Caco-2 (cell line): ENCODE measurements around the gene TMC6. TPM values are rescaled to one million over a fixed set of nuclear protein-coding genes. Genes with fewer than 3 reads are reported as not detected.

ENCODE experiments used
- BruUV-seq: library from RNA; stranded (reverse); fragments of 400-500 nt; replicated peaks from 2 replicates; lab custom pipeline; 2021; lab: Mats Ljungman, UMichigan
- CTCF ChIA-PET: fragments of 300-600 bp; sonication (Branson Sonifier 250); formaldehyde crosslinking; loops from one replicate; lab custom pipeline; 2022; ENCODE audit warnings: antibody characterized with exemption; lab: Charles Lee
- POLR2A ChIA-PET: fragments of 300-600 bp; sonication (Branson Sonifier 250); formaldehyde crosslinking; loops from one replicate; lab custom pipeline; 2022; ENCODE audit warnings: antibody characterized with exemption; lab: Charles Lee
- DNase-seq, 2 experiments: peaks; one replicate each; pipeline versions ENCODE4 v3.0.0 to v3.0.0-alpha.2; 2020 to 2022
- H3K27me3 ChIP-seq: replicated peaks from 2 replicates; pipeline ENCODE4 v1.6.0; 2011; ENCODE audit warnings: low read length; ENCODE audit not compliant: control insufficient read depth, insufficient read depth
- H3K36me3 ChIP-seq: 2 replicates; pipeline ENCODE4 v1.5.1; 2011; ENCODE audit warnings: low read length; ENCODE audit not compliant: control insufficient read depth, insufficient read depth
- H3K4me1 ChIP-seq: fragments of 250-450 bp; sonication (Bioruptor Pico); 2 replicates; pipeline ENCODE4 v1.5.1; 2020; ENCODE audit warnings: mild to moderate bottlenecking
- H3K4me3 ChIP-seq: 2 replicates; pipeline ENCODE4 v1.5.1; 2011; ENCODE audit warnings: low read depth, mild to moderate bottlenecking, control low read depth, low read length
- H3K9me3 ChIP-seq: fragments of 250-450 bp; sonication (Bioruptor Pico); 2 replicates; pipeline ENCODE4 v1.5.1; 2020; ENCODE audit warnings: mild to moderate bottlenecking, moderate library complexity
- H3K27ac Mint-ChIP-seq: one replicate; pipeline ENCODE4 v1.8.0; 2022; ENCODE audit warnings: mixed read lengths; ENCODE audit not compliant: unreplicated experiment
- H3K27me3 Mint-ChIP-seq: one replicate; pipeline ENCODE4 v1.8.0; 2022; ENCODE audit warnings: mixed read lengths; ENCODE audit not compliant: insufficient read depth, unreplicated experiment
- H3K36me3 Mint-ChIP-seq: one replicate; pipeline ENCODE4 v1.8.0; 2022; ENCODE audit warnings: mild to moderate bottlenecking, mixed read lengths; ENCODE audit not compliant: insufficient read depth, unreplicated experiment
- H3K4me1 Mint-ChIP-seq: one replicate; pipeline ENCODE4 v1.8.0; 2022; ENCODE audit warnings: low read depth, mixed read lengths; ENCODE audit not compliant: unreplicated experiment
- H3K4me3 Mint-ChIP-seq: one replicate; pipeline ENCODE4 v1.8.0; 2022; ENCODE audit warnings: mild to moderate bottlenecking, moderate library complexity, mixed read lengths; ENCODE audit not compliant: unreplicated experiment
- H3K9me3 Mint-ChIP-seq: one replicate; pipeline ENCODE4 v1.8.0; 2022; ENCODE audit warnings: mixed read lengths; ENCODE audit not compliant: unreplicated experiment
- CTCF ChIP-seq, 2 experiments: fragments of 200-600 bp in 1 of 2; IDR thresholded peaks; 1 replicate in 1 of 2; 2 replicates in 1 of 2; pipeline versions ENCODE4 v1.5.1 to v1.8.0; 2011 to 2022; ENCODE audit warnings: antibody characterized with exemption in 1 of 2, control low read depth in 1 of 2, inconsistent platforms in 1 of 2, low read depth in 1 of 2, low read length in 1 of 2, mild to moderate bottlenecking in 1 of 2, moderate library complexity in 1 of 2; ENCODE audit not compliant: insufficient read depth in 1 of 2, severe bottlenecking in 1 of 2, unreplicated experiment in 1 of 2
- intact Hi-C: fragments of 100-400 bp; cut with micrococcal nuclease; formaldehyde crosslinking; loops from one replicate; pipeline ENCODE4 v1.10.0; 2022; ENCODE audit not compliant: unreplicated experiment
- total RNA-seq: library from RNA; stranded (reverse); gene quantifications from 2 replicates; pipeline ENCODE4 v1.2.3, GENCODE V29; 2022

TMC6 gene
- total RNA-seq, 1 experiment from 2014 or later: 77.7 TPM

DNA sequence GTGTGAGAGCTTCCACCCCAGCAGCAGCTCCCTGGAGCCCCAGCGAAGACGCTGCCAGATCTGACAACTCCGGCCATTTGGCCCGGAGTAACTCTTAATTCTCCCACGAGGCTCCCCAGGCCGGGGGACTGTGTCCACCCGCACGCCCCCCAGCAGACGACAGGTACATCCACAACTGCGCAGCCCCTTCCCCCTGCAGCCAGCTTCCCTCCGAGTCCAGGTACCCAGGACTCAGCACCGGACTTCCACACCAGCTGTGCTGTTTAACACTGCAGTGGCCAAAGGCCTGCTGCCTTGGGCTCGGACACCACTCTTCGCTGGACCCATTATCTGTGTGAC is 47.1 kb upstream of the TMC6 start:
- Mint-ChIP-seq H3K4me3 (no peak overlapping the region), H3K27me3 (no peaks in the 10 kb centered on the region), H3K4me1 (peaks cover 24% of the 10 kb centered on the region), H3K27ac (peak overlapping the region; percentile 75), H3K36me3 (peaks cover 98% of the 10 kb centered on the region), H3K9me3 (no peaks in the 10 kb centered on the region)
- ChIA-PET POLR2A (interaction anchor here (1.3 to 1.4 kb wide), 2 partner anchors 11 to 48 kb away, joined by 4 to 5 read pairs; partner anchors contain the start of genes AFMID, TK1 and TMC6), CTCF (interaction anchor here (1.7 to 1.8 kb wide), 2 partner anchors 11 to 30 kb away, joined by 4 to 7 read pairs; partner anchors contain the start of genes AFMID and TK1)
- intact Hi-C loops: no loop called here
- peaks cover 2% of the 10 kb centered on the region for H3K36me3 ChIP-seq
- no peak overlapping the region for H3K4me3 ChIP-seq
- no peaks in the 10 kb centered on the region for H3K27me3 ChIP-seq
- no peaks in the 10 kb centered on the region for H3K9me3 ChIP-seq
- H3K4me1 ChIP-seq: peaks cover 14% of the 10 kb centered on the region; the same call in 1 of the 2 replicates
- no peak for TF ChIP-seq CTCF (IDR thresholded peaks at IDR 0.05; ENCODE audit: insufficient read depth in 1 of 2, low read depth in 1 of 2, low read length in 1 of 2, severe bottlenecking in 1 of 2, unreplicated experiment in 1 of 2)
- DNase-seq: no peak
- no TSS peak for BruUV-seq

- Histone ChIP-seq H3K4me3 (no peak overlapping the region), H3K4me1 (peaks cover 16% of the 10 kb centered on the region; the same call in 1 of the 2 replicates), H3K27me3 (no peaks in the 10 kb centered on the region), H3K36me3 (peaks cover 2% of the 10 kb centered on the region), H3K9me3 (no peaks in the 10 kb centered on the region)
- POLR2A ChIA-PET: interaction anchor here (1.1 to 1.4 kb wide), 2 partner anchors 12 to 193 kb away, joined by 3 to 5 read pairs; partner anchors contain the start of genes AFMID and TK1
- DNase-seq: no peak
- peak overlapping the region; percentile 75 for H3K27ac Mint-ChIP-seq
- no peaks in the 10 kb centered on the region for H3K9me3 Mint-ChIP-seq
- H3K36me3 Mint-ChIP-seq: peaks cover 98% of the 10 kb centered on the region
- intact Hi-C loops: no loop called here
- no peaks in the 10 kb centered on the region for H3K27me3 Mint-ChIP-seq
- H3K4me3 Mint-ChIP-seq: no peak overlapping the region
- no TSS peak for BruUV-seq
- TF ChIP-seq CTCF (IDR thresholded peaks at IDR 0.05; ENCODE audit: insufficient read depth in 1 of 2, low read depth in 1 of 2, low read length in 1 of 2, severe bottlenecking in 1 of 2, unreplicated experiment in 1 of 2): peak in 1 of 2 experiments; percentile 20
- CTCF ChIA-PET: interaction anchor here (0.9 to 1.8 kb wide), 3 partner anchors 12 to 76 kb away, joined by 4 to 7 read pairs (median 4); partner anchors contain the start of genes AFMID and TK1
- H3K4me1 Mint-ChIP-seq: peaks cover 24% of the 10 kb centered on the region
Observed at GRCh38 chr17:78174870-78175642, 46.5 kb upstream of the TMC6 start.

- CTCF ChIA-PET: interaction anchor here (0.9 to 1.8 kb wide), 2 partner anchors 13 to 77 kb away, joined by 4 to 7 read pairs; partner anchors contain the start of genes AFMID and TK1
- DNase-seq: no peak
- Mint-ChIP-seq H3K4me1 (peaks cover 24% of the 10 kb centered on the region), H3K4me3 (peak overlapping the region; percentile 22), H3K27ac (peak overlapping the region; percentile 78), H3K9me3 (no peaks in the 10 kb centered on the region), H3K27me3 (no peaks in the 10 kb centered on the region), H3K36me3 (peaks cover 98% of the 10 kb centered on the region)
- POLR2A ChIA-PET: interaction anchor here (1.1 to 1.4 kb wide), 2 partner anchors 12 to 194 kb away, joined by 3 to 5 read pairs; partner anchors contain the start of genes AFMID and TK1
- H3K36me3 ChIP-seq: peaks cover 2% of the 10 kb centered on the region
- TF ChIP-seq CTCF (IDR thresholded peaks at IDR 0.05; ENCODE audit: insufficient read depth in 1 of 2, low read depth in 1 of 2, low read length in 1 of 2, severe bottlenecking in 1 of 2, unreplicated experiment in 1 of 2): no peak
- intact Hi-C loops: no loop called here
- H3K27me3 ChIP-seq: no peaks in the 10 kb centered on the region
- BruUV-seq: TSS peak; percentile 27
- no peak overlapping the region for H3K4me3 ChIP-seq
- no peaks in the 10 kb centered on the region for H3K9me3 ChIP-seq
- H3K4me1 ChIP-seq: peaks cover 23% of the 10 kb centered on the region
Observed at GRCh38 chr17:78174346-78174869, 45.9 kb upstream of the TMC6 start.
